Central memory CD8-positive, alpha-beta T cell (primary cell): ENCODE results near the gene SYT15.

Source experiments
- ATAC-seq: fragments of 150-1000 bp; cut with Tn5 transposase; replicated peaks from 2 replicates; pipeline ENCODE4 v1.10.0; 2022; ENCODE audit warnings: mild to moderate bottlenecking, moderate FRiP score, moderate number of reproducible peaks; ENCODE audit not compliant: poor library complexity, severe bottlenecking; ENCODE audit errors: extremely low read depth
- DNase-seq, 2 donors: peaks; one replicate each; pipeline ENCODE4 v3.0.0; 2021; ENCODE audit warnings: low spot score in 2 of 2
- H3K27ac Mint-ChIP-seq: one replicate; pipeline ENCODE4 v1.8.0; 2022; ENCODE audit warnings: low read depth, mild to moderate bottlenecking, moderate library complexity, mixed read lengths
- H3K27me3 Mint-ChIP-seq: one replicate; pipeline ENCODE4 v1.8.0; 2022; ENCODE audit warnings: mixed read lengths
- H3K36me3 Mint-ChIP-seq: one replicate; pipeline ENCODE4 v1.8.0; 2022; ENCODE audit warnings: mild to moderate bottlenecking, moderate library complexity, mixed read lengths; ENCODE audit not compliant: insufficient read depth
- H3K4me1 Mint-ChIP-seq: one replicate; pipeline ENCODE4 v1.8.0; 2022; ENCODE audit warnings: mixed read lengths
- H3K4me3 Mint-ChIP-seq: one replicate; pipeline ENCODE4 v1.8.0; 2022; ENCODE audit warnings: mild to moderate bottlenecking, moderate library complexity, mixed read lengths
- H3K9me3 Mint-ChIP-seq: one replicate; pipeline ENCODE4 v1.8.0; 2022; ENCODE audit warnings: mixed read lengths

Gene SYT15

GRCh38 chr10:46540412-46541016 lies 38.4 kb upstream of the SYT15 start:
- Mint-ChIP-seq H3K9me3 (no peaks in the 10 kb centered on the region), H3K27ac (no peak overlapping the region), H3K27me3 (peaks cover 39% of the 10 kb centered on the region), H3K36me3 (peaks cover 2% of the 10 kb centered on the region), H3K4me1 (peaks cover 11% of the 10 kb centered on the region), H3K4me3 (no peak overlapping the region)
- DNase-seq = no peak
- no peak for ATAC-seq

GRCh38 chr10:46541017-46541661 lies 37.8 kb upstream of the SYT15 start:
- H3K36me3 Mint-ChIP-seq = peaks cover 2% of the 10 kb centered on the region
- H3K9me3 Mint-ChIP-seq = no peaks in the 10 kb centered on the region
- H3K4me3 Mint-ChIP-seq = no peak overlapping the region
- no peak overlapping the region for H3K27ac Mint-ChIP-seq
- peaks cover 39% of the 10 kb centered on the region for H3K27me3 Mint-ChIP-seq
- H3K4me1 Mint-ChIP-seq = peaks cover 11% of the 10 kb centered on the region
- ATAC-seq (no peak), DNase-seq (no peak)

- H3K4me3 Mint-ChIP-seq = no peak overlapping the region
- H3K36me3 Mint-ChIP-seq = peaks cover 2% of the 10 kb centered on the region
- H3K27me3 Mint-ChIP-seq = peaks cover 39% of the 10 kb centered on the region
- ATAC-seq (no peak), DNase-seq (no peak)
- H3K4me1 Mint-ChIP-seq = peaks cover 11% of the 10 kb centered on the region
- no peaks in the 10 kb centered on the region for H3K9me3 Mint-ChIP-seq
- H3K27ac Mint-ChIP-seq = no peak overlapping the region
These were observed 37.0 kb upstream of the SYT15 start for GRCh38 chr10:46541735-46542566.

GRCh38 chr10:46542567-46543465 lies 36.1 kb upstream of the SYT15 start:
- no peak overlapping the region for H3K27ac Mint-ChIP-seq
- H3K4me3 Mint-ChIP-seq = no peak overlapping the region
- peaks cover 39% of the 10 kb centered on the region for H3K27me3 Mint-ChIP-seq
- DNase-seq (no peak), ATAC-seq (no peak)
- H3K36me3 Mint-ChIP-seq = peaks cover under 1% of the 10 kb centered on the region
- peaks cover 11% of the 10 kb centered on the region for H3K4me1 Mint-ChIP-seq
- H3K9me3 Mint-ChIP-seq = no peaks in the 10 kb centered on the region

GRCh38 chr10:46543466-46544377 lies 35.2 kb upstream of the SYT15 start:
- no peak overlapping the region for H3K27ac Mint-ChIP-seq
- ATAC-seq = no peak
- H3K4me3 Mint-ChIP-seq = no peak overlapping the region
- peaks cover 11% of the 10 kb centered on the region for H3K4me1 Mint-ChIP-seq
- H3K36me3 Mint-ChIP-seq = no peaks in the 10 kb centered on the region
- H3K9me3 Mint-ChIP-seq = no peaks in the 10 kb centered on the region
- peaks cover 39% of the 10 kb centered on the region for H3K27me3 Mint-ChIP-seq
- no peak for DNase-seq

- ATAC-seq (no peak), DNase-seq (no peak)
- Mint-ChIP-seq H3K27me3 (peaks cover 35% of the 10 kb centered on the region), H3K27ac (no peak overlapping the region), H3K36me3 (no peaks in the 10 kb centered on the region), H3K4me3 (no peak overlapping the region), H3K9me3 (no peaks in the 10 kb centered on the region), H3K4me1 (peaks cover 11% of the 10 kb centered on the region)
These were observed 33.7 kb upstream of the SYT15 start for GRCh38 chr10:46544989-46545791.

- H3K27me3 Mint-ChIP-seq = peaks cover 28% of the 10 kb centered on the region
- H3K36me3 Mint-ChIP-seq = no peaks in the 10 kb centered on the region
- ATAC-seq (no peak), DNase-seq (no peak)
- H3K27ac Mint-ChIP-seq = no peak overlapping the region
- H3K4me1 Mint-ChIP-seq = peaks cover 6% of the 10 kb centered on the region
- no peaks in the 10 kb centered on the region for H3K9me3 Mint-ChIP-seq
- no peak overlapping the region for H3K4me3 Mint-ChIP-seq
These were observed 32.9 kb upstream of the SYT15 start for GRCh38 chr10:46545861-46546590.

- Mint-ChIP-seq H3K4me1 (peaks cover 6% of the 10 kb centered on the region), H3K9me3 (no peaks in the 10 kb centered on the region), H3K27ac (no peak overlapping the region), H3K27me3 (peaks cover 27% of the 10 kb centered on the region), H3K36me3 (no peaks in the 10 kb centered on the region), H3K4me3 (no peak overlapping the region)
- no peak for ATAC-seq
- peak in 1 of 2 donors; percentile 9 for DNase-seq
These were observed 32.1 kb upstream of the SYT15 start for GRCh38 chr10:46546591-46547540.

- no peaks in the 10 kb centered on the region for H3K4me1 Mint-ChIP-seq
- no peak for ATAC-seq
- no peak overlapping the region for H3K27ac Mint-ChIP-seq
- peaks cover 17% of the 10 kb centered on the region for H3K27me3 Mint-ChIP-seq
- no peaks in the 10 kb centered on the region for H3K9me3 Mint-ChIP-seq
- H3K4me3 Mint-ChIP-seq = no peak overlapping the region
- DNase-seq = peak; percentile 9 to 10
- H3K36me3 Mint-ChIP-seq = no peaks in the 10 kb centered on the region
These were observed 31.1 kb upstream of the SYT15 start for GRCh38 chr10:46547541-46548497.
